ENCODE measurements around the gene IGLL5.
"Not testable (repeated sequence)": the region's sequence is repeated elsewhere in the genome, so short reads cannot be mapped to it uniquely, and the experiment has no call there.

Gene IGLL5

GRCh38 chr22:22894740-22895731 lies 7.4 kb downstream of the IGLL5 start:
- H3K36me3 ChIP-seq (ENCODE audit: insufficient read depth, low read length) = no peaks in the 10 kb centered on the region
- no peaks in the 10 kb centered on the region for H3K9me3 ChIP-seq (ENCODE audit: low read length)
- no peak overlapping the region for H3K4me3 ChIP-seq (ENCODE audit: low read length)
- H2AFZ ChIP-seq (ENCODE audit: low read depth, low read length) = no peak overlapping the region
- H3K27me3 ChIP-seq (ENCODE audit: insufficient read depth, low read length) = peaks cover 3% of the 10 kb centered on the region
- no peaks in the 10 kb centered on the region for H3K4me1 ChIP-seq (ENCODE audit: insufficient read depth, low read length)

DNA sequence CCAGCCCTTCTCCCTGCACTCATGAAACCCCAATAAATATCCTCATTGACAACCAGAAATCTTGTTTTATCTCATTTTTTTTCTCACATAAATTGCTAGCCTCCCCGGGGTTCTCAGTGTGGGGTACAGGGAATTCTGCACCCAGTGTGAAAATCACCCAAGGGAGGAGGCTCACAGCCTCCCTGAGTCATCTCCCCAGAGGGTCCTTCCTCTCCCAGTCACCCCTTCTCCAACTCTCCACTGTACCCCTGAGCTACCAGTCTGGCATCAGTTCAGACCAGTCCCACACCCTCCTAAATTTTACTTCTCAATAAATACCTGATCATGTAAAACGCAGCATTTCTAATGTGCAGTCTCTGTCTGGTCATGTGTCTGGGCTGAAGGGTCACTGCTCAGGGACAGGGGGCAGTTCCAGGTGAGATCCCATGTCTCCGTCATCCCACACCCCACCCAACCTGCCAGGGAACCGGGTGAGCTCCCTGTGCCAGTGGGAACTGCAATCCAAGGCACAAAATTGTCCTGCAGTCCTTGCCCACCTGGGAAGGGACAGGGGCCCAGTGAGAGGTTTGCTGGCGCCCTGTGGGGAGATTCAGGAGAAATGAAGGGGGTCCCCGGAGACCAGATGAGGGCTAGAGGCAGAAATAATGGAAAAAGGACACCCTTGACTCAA lies 8.3 kb downstream of the IGLL5 start:
- Histone ChIP-seq H3K4me3 (ENCODE audit: low read length) (no peak overlapping the region), H3K27me3 (ENCODE audit: insufficient read depth, low read length) (peaks cover 3% of the 10 kb centered on the region), H3K9me3 (ENCODE audit: low read length) (no peaks in the 10 kb centered on the region), H3K36me3 (ENCODE audit: insufficient read depth, low read length) (no peaks in the 10 kb centered on the region), H3K4me1 (ENCODE audit: insufficient read depth, low read length) (no peaks in the 10 kb centered on the region), H2AFZ (ENCODE audit: low read depth, low read length) (no peak overlapping the region)

GRCh38 chr22:22896601-22897000 lies 9.0 kb downstream of the IGLL5 start:
- Histone ChIP-seq H3K9me3 (ENCODE audit: low read length) (no peaks in the 10 kb centered on the region), H3K36me3 (ENCODE audit: insufficient read depth, low read length) (no peaks in the 10 kb centered on the region), H3K4me1 (ENCODE audit: insufficient read depth, low read length) (no peaks in the 10 kb centered on the region), H3K4me3 (ENCODE audit: low read length) (no peak overlapping the region), H2AFZ (ENCODE audit: low read depth, low read length) (no peak overlapping the region), H3K27me3 (ENCODE audit: insufficient read depth, low read length) (peaks cover 3% of the 10 kb centered on the region)

GRCh38 chr22:22897091-22897490 lies 9.5 kb downstream of the IGLL5 start:
- H2AFZ ChIP-seq (ENCODE audit: low read depth, low read length) = no peak overlapping the region
- no peaks in the 10 kb centered on the region for H3K4me1 ChIP-seq (ENCODE audit: insufficient read depth, low read length)
- H3K27me3 ChIP-seq (ENCODE audit: insufficient read depth, low read length) = peaks cover 3% of the 10 kb centered on the region
- H3K36me3 ChIP-seq (ENCODE audit: insufficient read depth, low read length) = no peaks in the 10 kb centered on the region
- no peak overlapping the region for H3K4me3 ChIP-seq (ENCODE audit: low read length)
- no peaks in the 10 kb centered on the region for H3K9me3 ChIP-seq (ENCODE audit: low read length)

GRCh38 chr22:22897947-22898346 lies 10.3 kb downstream of the IGLL5 start:
- no peaks in the 10 kb centered on the region for H3K4me1 ChIP-seq (ENCODE audit: insufficient read depth, low read length)
- H3K4me3 ChIP-seq (ENCODE audit: low read length) = no peak overlapping the region
- no peak overlapping the region for H2AFZ ChIP-seq (ENCODE audit: low read depth, low read length)
- no peaks in the 10 kb centered on the region for H3K27me3 ChIP-seq (ENCODE audit: insufficient read depth, low read length)
- no peaks in the 10 kb centered on the region for H3K36me3 ChIP-seq (ENCODE audit: insufficient read depth, low read length)
- H3K9me3 ChIP-seq (ENCODE audit: low read length) = no peaks in the 10 kb centered on the region

DNA sequence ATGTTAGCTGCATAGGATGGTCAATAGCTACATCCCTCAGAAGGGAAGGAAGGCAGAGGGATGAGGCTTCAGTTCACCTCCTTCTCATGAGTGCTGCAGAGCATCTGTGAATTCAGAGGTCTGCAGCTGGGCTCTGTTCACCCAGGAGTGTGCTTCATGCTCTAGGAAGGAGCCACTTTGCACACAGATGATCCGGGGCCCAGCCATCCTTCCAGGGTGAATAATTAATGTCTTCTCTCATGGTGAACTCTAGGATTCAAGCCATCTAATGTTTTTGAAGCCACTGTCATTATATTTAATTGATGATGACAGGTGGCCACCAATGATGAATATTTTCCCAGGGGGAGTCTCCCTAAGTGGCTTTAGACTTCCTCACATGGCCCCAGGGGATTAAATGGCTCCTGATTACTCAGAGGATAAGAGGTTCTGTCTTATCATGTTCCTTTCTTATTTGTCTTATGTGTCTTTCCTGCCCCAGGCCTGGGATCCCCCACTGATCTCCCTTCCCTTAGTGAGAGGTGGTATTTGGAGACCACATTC lies 10.9 kb downstream of the IGLL5 start:
- H3K36me3 ChIP-seq (ENCODE audit: insufficient read depth, low read length); H3K4me1 ChIP-seq (ENCODE audit: insufficient read depth, low read length); H3K4me3 ChIP-seq (ENCODE audit: low read length); H2AFZ ChIP-seq (ENCODE audit: low read depth, low read length); H3K9me3 ChIP-seq (ENCODE audit: low read length); H3K27me3 ChIP-seq (ENCODE audit: insufficient read depth, low read length): not testable (repeated sequence)

DNA sequence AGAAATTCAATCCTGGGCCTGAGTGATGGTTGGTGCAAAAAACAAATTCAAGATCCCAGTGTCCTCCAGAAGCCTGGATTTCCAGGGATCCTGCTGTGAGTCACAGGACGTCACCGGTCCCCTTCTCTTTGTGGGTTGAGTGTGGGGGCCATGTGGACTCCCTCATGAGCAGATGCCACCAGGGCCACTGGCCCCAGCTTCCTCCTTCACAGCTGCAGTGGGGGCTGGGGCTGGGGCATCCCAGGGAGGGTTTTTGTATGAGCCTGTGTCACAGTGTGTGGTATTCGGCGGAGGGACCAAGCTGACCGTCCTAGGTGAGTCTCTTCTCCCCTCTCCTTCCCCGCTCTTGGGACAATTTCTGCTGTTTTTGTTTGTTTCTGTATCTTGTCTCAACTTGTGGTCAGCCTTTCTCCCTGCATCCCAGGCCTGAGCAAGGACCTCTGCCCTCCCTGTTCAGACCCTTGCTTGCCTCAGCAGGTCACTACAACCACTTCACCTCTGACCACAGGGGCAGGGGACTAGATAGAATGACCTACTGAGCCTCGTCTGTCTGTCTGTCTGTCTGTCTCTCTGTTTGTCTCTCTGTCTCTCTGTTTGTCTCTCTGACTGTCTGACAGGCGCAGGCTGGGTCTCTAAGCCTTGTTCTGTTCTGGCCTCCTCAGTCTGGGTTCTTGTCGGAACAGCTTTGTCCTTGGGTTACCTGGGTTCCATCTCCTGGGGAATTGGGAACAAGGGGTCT lies 11.9 kb downstream of the IGLL5 start:
- H3K36me3 ChIP-seq (ENCODE audit: insufficient read depth, low read length); H3K4me3 ChIP-seq (ENCODE audit: low read length); H3K4me1 ChIP-seq (ENCODE audit: insufficient read depth, low read length); H2AFZ ChIP-seq (ENCODE audit: low read depth, low read length); H3K9me3 ChIP-seq (ENCODE audit: low read length); H3K27me3 ChIP-seq (ENCODE audit: insufficient read depth, low read length): not testable (repeated sequence)

DNA sequence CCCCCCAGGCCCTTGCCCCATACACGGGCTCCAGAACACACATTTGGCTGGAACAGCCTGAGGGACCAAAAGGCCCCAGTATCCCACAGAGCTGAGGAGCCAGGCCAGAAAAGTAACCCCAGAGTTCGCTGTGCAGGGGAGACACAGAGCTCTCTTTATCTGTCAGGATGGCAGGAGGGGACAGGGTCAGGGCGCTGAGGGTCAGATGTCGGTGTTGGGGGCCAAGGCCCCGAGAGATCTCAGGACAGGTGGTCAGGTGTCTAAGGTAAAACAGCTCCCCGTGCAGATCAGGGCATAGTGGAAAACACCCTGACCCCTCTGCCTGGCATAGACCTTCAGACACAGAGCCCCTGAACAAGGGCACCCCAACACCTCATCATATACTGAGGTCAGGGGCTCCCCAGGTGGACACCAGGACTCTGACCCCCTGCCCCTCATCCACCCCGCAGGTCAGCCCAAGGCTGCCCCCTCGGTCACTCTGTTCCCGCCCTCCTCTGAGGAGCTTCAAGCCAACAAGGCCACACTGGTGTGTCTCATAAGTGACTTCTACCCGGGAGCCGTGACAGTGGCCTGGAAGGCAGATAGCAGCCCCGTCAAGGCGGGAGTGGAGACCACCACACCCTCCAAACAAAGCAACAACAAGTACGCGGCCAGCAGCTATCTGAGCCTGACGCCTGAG lies 13.1 kb downstream of the IGLL5 start:
- H3K9me3 ChIP-seq (ENCODE audit: low read length); H2AFZ ChIP-seq (ENCODE audit: low read depth, low read length); H3K27me3 ChIP-seq (ENCODE audit: insufficient read depth, low read length); H3K4me1 ChIP-seq (ENCODE audit: insufficient read depth, low read length); H3K36me3 ChIP-seq (ENCODE audit: insufficient read depth, low read length); H3K4me3 ChIP-seq (ENCODE audit: low read length): not testable (repeated sequence)

- H3K4me3 ChIP-seq (ENCODE audit: low read length) = no peak overlapping the region
- peaks cover 3% of the 10 kb centered on the region for H3K27me3 ChIP-seq (ENCODE audit: insufficient read depth, low read length)
- no peaks in the 10 kb centered on the region for H3K9me3 ChIP-seq (ENCODE audit: low read length)
- no peak overlapping the region for H2AFZ ChIP-seq (ENCODE audit: low read depth, low read length)
- H3K4me1 ChIP-seq (ENCODE audit: insufficient read depth, low read length) = no peaks in the 10 kb centered on the region
- H3K36me3 ChIP-seq (ENCODE audit: insufficient read depth, low read length) = no peaks in the 10 kb centered on the region
Observed at GRCh38 chr22:22901578-22902218, 14.1 kb downstream of the IGLL5 start.

- H2AFZ ChIP-seq (ENCODE audit: low read depth, low read length) = no peak overlapping the region
- H3K36me3 ChIP-seq (ENCODE audit: insufficient read depth, low read length) = no peaks in the 10 kb centered on the region
- H3K4me3 ChIP-seq (ENCODE audit: low read length) = no peak overlapping the region
- H3K27me3 ChIP-seq (ENCODE audit: insufficient read depth, low read length) = peaks cover 3% of the 10 kb centered on the region
- H3K4me1 ChIP-seq (ENCODE audit: insufficient read depth, low read length) = no peaks in the 10 kb centered on the region
- no peaks in the 10 kb centered on the region for H3K9me3 ChIP-seq (ENCODE audit: low read length)
Observed at GRCh38 chr22:22902247-22903001, 14.8 kb downstream of the IGLL5 start.

- Histone ChIP-seq H3K36me3 (ENCODE audit: insufficient read depth, low read length) (no peaks in the 10 kb centered on the region), H3K4me3 (ENCODE audit: low read length) (no peak overlapping the region), H3K4me1 (ENCODE audit: insufficient read depth, low read length) (no peaks in the 10 kb centered on the region), H2AFZ (ENCODE audit: low read depth, low read length) (no peak overlapping the region), H3K9me3 (ENCODE audit: low read length) (no peaks in the 10 kb centered on the region), H3K27me3 (ENCODE audit: insufficient read depth, low read length) (peaks cover 3% of the 10 kb centered on the region)
Observed at GRCh38 chr22:22903355-22903777, 15.8 kb downstream of the IGLL5 start.

GRCh38 chr22:22903781-22904192 lies 16.2 kb downstream of the IGLL5 start:
- H3K27me3 ChIP-seq (ENCODE audit: insufficient read depth, low read length); H3K4me1 ChIP-seq (ENCODE audit: insufficient read depth, low read length); H2AFZ ChIP-seq (ENCODE audit: low read depth, low read length); H3K9me3 ChIP-seq (ENCODE audit: low read length); H3K4me3 ChIP-seq (ENCODE audit: low read length); H3K36me3 ChIP-seq (ENCODE audit: insufficient read depth, low read length): not testable (repeated sequence)

Data from neuron (in vitro differentiated cells).